HG03135 (cell line): ENCODE results near the gene REXO5.

ENCODE experiments used
- ATAC-seq: cut with Tn5 transposase; IDR thresholded peaks from one replicate; pipeline ENCODE4 v1.9.1; 2021; ENCODE audit warnings: mild to moderate bottlenecking, moderate library complexity; ENCODE audit not compliant: unreplicated experiment

REXO5 gene

GRCh38 chr16:20801278-20801677, 5.0 kb upstream of the REXO5 start:
- no peak for ATAC-seq

GRCh38 chr16:20803192-20803560, 3.2 kb upstream of the REXO5 start:
- ATAC-seq, result no peak

DNA sequence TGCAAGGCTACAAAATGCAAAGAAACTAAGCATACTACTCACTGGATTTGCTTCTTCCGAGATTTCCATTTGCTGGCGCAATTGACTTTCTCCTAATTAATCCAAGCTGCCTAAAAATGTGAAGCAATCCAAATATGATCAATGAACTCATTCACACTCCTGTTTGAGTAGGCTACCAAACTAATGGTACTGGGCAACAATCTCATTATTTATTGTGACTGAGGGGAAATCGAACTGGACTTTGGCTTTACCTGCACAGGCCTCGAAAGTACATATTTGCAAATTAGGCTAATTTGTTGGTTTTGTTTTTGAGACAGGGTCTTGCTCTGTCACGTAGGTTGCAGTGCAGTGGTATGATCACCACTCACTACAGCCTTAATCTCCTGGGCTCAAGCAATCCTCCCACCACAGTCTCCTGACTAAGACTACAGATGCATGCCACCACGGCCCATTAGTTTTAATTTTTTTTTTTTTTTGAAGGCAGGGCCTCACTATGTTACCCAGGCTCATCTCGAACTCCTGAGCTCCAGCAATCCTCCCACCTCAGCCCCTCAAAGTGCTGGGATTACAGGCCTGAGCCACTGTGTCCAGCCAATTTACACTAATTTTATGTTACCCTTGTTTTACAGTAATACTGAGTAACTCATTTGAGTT, 2.6 kb upstream of the REXO5 start:
- no peak for ATAC-seq

- peak; percentile 25 for ATAC-seq
These were observed 601 bp upstream of the REXO5 start for GRCh38 chr16:20805684-20806167.

- no peak for ATAC-seq
These were observed 1.5 kb downstream of the REXO5 start for GRCh38 chr16:20807862-20808261.

DNA sequence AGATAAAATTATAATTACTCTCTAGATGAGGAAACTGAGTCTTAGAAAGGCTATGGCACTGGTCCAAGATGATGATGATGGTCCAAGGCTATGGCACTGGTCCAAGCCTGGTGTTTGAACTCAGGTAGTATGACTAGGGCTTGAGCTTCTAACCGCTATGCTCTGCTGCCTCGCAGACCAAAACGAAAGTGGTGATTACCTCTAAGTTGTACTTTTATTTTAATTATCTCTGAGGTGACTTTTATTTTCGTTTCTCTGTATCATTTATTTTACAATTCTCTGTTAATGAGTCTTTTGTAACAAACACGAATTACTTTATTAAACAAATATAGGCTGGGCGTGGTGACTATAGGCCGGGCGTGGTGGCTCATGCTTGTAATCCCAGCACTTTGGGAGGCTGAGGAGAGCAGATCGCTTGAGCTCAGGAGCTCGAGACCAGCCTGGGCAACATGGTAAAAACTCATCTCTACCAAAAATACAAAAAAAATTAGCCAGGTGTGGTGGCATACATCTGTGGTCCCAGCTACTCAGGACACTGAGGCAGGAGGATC, 5.6 kb downstream of the REXO5 start:
- ATAC-seq, result no peak

DNA sequence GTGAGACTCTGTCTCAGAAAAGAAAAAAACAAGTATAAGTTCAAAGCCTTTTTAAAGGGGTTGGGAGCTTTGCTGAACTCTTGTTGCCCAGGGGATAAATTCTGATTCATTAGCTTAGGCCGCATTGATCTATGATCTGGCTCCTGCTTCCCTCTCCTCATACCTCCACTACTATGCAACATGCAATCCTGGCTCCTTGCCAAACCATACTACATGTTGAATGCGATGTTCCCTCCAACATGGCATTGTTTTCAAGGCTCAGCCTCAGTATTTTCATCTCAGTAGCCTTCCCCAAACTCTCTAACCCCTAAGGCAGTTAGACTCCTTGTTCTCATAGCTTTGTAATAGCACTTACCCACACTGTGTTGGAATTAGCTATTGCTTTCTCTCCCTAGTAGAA, 6.2 kb downstream of the REXO5 start:
- ATAC-seq, result no peak

DNA sequence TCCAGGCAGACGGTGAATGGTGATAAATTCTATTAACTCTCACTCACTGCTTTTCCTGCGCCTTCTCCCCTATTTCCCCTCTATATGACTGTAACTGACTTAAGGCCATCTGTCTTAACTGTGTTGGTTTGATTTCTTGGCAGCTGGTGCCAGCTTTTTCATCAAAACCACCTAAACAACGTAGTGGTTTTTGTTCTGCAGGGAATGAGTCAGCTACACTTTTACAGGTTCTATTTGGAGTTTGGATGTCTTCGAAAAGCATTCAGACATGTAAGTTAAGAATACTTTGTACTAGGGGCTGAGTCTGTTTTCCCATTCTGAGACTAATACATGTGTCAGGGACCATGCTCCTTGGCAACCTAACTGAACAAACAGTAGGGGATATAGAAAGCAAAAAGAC, 8.5 kb downstream of the REXO5 start:
- no peak for ATAC-seq

GRCh38 chr16:20818929-20819585, 12.7 kb downstream of the REXO5 start:
- ATAC-seq, result no peak

- ATAC-seq, result no peak
These were observed 15.4 kb downstream of the REXO5 start for GRCh38 chr16:20821682-20822081.

DNA sequence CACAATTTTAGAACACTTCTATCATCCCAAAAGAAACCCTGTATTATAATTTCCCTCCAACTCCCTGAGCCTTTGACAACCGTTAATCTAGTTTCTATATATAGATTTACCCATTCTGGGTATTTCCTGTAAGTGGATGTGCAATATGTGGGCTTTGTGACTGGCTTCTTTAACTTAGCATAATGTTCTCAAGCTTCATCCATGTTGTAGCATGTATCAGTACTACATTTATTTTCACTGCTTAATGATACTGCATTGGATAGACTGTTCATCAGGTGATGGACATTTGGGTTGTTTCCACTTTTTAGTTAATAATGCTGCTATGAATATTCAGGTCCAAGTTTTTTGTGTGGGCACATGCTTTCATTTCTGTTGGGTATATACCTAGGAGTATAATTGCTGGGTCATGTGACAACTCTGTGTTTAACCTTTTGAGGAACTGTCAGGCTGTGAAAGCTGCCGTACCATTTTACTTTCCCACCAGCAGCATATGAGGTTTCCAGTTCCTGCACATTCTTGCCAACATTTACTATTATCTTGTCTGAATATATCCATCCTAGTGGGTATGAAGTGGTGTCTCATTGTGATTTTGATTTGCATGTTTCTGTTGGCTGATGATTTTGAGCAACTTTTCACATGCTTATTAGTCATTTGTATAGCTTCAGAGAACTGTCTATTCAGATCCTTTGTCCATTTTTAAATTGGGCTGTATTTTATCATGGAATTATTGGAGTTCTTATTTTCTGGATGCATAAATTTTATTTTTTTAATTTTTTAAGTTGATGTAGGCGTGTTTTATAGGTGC, 16.4 kb downstream of the REXO5 start:
- ATAC-seq, result no peak

GRCh38 chr16:20826039-20826566, 19.8 kb downstream of the REXO5 start:
- ATAC-seq, result no peak

GRCh38 chr16:20829536-20829935, 23.2 kb downstream of the REXO5 start:
- no peak for ATAC-seq

- no peak for ATAC-seq
These were observed 24.0 kb downstream of the REXO5 start for GRCh38 chr16:20830372-20830771.

GRCh38 chr16:20833086-20833485, 26.8 kb downstream of the REXO5 start:
- no peak for ATAC-seq

DNA sequence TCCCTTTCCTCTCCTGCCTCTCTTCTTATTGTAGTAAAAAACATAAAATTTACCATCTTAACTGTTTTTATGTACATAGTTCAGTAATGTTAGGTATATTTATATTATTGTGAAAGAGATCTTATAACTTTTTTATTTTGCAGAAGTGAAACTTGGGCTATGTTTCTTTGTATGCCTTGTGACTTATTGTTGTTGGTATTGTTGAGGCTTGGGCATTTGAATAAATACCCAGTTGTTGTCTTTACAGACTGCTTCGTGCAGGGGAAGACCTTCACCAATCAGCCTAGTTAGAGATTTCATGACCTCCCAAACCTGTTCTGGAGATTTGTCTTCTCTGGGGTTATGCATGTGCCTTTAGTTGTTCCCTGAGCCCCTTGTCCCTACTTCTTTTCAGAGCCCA, 31.9 kb downstream of the REXO5 start:
- ATAC-seq, result no peak

GRCh38 chr16:20839504-20839903, 33.2 kb downstream of the REXO5 start:
- no peak for ATAC-seq

DNA sequence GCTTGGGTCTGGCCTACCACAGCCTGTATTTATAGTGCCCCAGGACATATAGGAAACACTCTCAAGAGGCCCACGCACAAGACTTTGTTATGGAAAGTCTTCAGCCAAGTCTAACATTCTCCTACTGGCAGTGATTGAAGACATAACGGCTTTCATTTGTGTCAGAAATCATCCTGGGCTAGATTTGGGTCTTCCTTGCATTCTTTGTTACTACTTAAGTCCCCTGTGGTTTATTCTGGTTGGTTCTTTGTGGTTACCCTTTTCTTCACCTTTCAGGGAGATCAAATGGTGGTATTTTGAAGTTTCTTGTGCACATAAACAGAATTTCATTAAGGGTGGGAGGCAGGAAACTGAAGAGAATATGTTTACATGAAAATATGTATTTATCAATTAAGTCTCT, 37.7 kb downstream of the REXO5 start:
- no peak for ATAC-seq

DNA sequence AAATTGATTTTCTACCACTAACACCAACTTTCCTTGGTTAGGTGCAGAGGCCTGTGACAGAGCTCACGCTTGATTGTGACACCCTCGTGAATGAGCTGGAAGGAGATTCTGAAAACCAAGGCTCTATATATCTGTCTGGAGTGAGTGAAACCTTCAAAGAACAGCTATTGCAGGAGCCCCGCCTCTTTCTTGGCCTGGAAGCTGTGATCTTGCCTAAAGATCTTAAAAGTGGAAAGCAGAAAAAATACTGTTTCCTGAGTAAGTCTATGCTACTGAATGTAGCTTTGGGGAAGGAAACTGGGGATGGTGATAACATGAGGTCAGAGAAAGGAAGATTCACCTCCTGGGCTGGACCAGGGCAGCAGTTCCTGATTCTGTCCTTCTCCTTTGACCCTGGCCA, 38.3 kb downstream of the REXO5 start:
- no peak for ATAC-seq

DNA sequence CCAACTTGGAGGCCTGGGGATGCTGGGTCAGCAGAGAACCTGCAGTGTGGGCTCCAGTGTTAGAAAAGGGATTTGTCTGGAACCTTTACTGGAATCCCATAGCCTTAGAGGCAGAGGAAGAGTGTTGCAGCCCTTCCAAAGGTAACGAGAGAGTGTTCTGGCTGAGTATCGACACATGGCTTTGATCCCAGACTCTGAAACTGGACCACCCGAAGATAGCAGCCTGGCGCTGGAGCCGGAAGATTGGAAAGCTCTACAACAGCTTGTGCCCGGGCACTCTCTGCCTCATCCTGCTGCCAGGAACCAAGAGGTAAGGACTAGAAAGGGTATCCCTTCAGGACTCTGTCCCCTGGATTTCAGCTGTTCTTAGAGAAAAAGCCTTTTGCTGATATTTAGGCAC, 39.7 kb downstream of the REXO5 start:
- no peak for ATAC-seq

DNA sequence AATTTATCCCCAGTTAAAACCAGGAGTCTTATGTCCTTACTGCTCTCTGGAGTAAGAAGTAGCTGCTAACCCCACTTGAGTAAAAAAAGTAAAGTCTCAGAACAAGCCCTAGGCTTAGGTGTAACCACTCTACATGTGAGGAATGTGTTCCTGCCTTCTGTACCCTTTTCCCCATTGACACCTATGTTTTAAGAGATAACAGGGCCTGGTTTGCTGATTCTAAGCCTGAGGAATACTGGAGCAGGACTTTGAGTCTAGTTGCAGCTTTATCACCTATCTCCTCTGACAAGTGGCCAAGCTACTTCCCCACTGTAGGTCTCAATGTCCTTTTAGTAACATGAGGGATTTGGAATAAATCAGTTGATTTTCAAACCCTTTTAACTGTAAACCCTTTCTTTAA, 40.2 kb downstream of the REXO5 start:
- no peak for ATAC-seq
